ENCODE results near the gene SPTBN4. TPM values are rescaled to one million over a fixed set of nuclear protein-coding genes. Genes with fewer than 3 reads are reported as not detected.
"Not testable (repeated sequence)": the region's sequence is repeated elsewhere in the genome, so short reads cannot be mapped to it uniquely, and the experiment has no call there.

Gene SPTBN4
- total RNA-seq, 6 donors from 2014 or later = 0.33 to 8.4 (median 0.67) TPM

GRCh38 chr19:40431698-40432097 lies 35.1 kb upstream of the SPTBN4 start:
- no peak for TF ChIP-seq POLR2A (IDR thresholded peaks at IDR 0.05)
- TF ChIP-seq POLR2AphosphoS5 (IDR thresholded peaks at IDR 0.05) = no peak
- TF ChIP-seq EP300 (IDR thresholded peaks at IDR 0.05) = no peak
- TF ChIP-seq CTCF (IDR thresholded peaks at IDR 0.05) = no peak
- 90 to 92% methylated on average over 3 of the region's 3 CpGs for WGBS, 2 donors
- Histone ChIP-seq H3K36me3 (no peaks in the 10 kb centered on the region), H3K9me3 (no peaks in the 10 kb centered on the region), H3K27me3 (no peaks in the 10 kb centered on the region), H3K27ac (peak overlapping the region in 2 of 4 donors; percentile 92 to 98), H3K4me3 (no peak overlapping the region), H3K4me1 (peaks cover 14 to 32% (median 28%) of the 10 kb centered on the region in 4 donors)
- ATAC-seq (ENCODE audit: low FRiP score in 2 of 2) = no peak
- no peak for DNase-seq

DNA sequence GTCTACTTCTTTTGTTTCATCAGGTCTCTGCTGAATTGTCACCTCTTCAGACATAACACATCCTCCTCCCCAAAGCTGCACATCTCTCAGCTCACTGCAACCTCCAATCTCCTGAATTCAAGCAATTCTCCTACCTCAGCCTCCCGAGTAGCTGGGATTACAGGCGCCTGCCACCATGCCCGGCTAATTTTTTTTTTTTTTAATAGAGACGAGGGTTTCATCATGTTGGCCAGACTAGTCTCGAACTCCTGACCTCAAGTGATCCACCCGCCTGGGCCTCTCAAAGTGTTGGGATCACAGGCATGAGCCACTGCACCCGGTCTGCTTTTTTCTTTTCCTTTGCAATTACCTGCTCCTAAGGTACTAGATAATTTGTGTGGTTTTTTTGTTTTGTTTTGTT lies 34.0 kb upstream of the SPTBN4 start:
- not testable (repeated sequence) for ATAC-seq (ENCODE audit: low FRiP score in 2 of 2); DNase-seq; H3K36me3 ChIP-seq; H3K27me3 ChIP-seq; H3K9me3 ChIP-seq
- peak overlapping the region; percentile 88 to 98 (median 92) for H3K27ac ChIP-seq
- 25 to 35% methylated on average over 7 of the region's 7 CpGs for WGBS, 2 donors
- peak overlapping the region; percentile 25 to 42 (median 32) for H3K4me3 ChIP-seq
- H3K4me1 ChIP-seq = peaks cover 14 to 30% (median 26%) of the 10 kb centered on the region in 4 donors

- Histone ChIP-seq H3K36me3 (no peaks in the 10 kb centered on the region), H3K9me3 (no peaks in the 10 kb centered on the region), H3K27me3 (no peaks in the 10 kb centered on the region), H3K27ac (peak overlapping the region; percentile 88 to 98 (median 92)), H3K4me3 (peak overlapping the region; percentile 25 to 42 (median 32)), H3K4me1 (peaks cover 14 to 30% (median 26%) of the 10 kb centered on the region in 4 donors)
- WGBS, 2 donors = 4% methylated on average over 20 to 37 of the region's 50 CpGs
- peak in 3 of 4 donors; percentile 53 to 70 (median 59) for TF ChIP-seq POLR2A (IDR thresholded peaks at IDR 0.05)
- peak; percentile 34 to 59 for TF ChIP-seq POLR2AphosphoS5 (IDR thresholded peaks at IDR 0.05)
- TF ChIP-seq CTCF (IDR thresholded peaks at IDR 0.05) = peak in 1 of 6 experiments; percentile 14
- TF ChIP-seq EP300 (IDR thresholded peaks at IDR 0.05) = no peak
- DNase-seq (peak; percentile 94 to 97), ATAC-seq (ENCODE audit: low FRiP score in 2 of 2) (peak; percentile 98 to 99)
Observed at GRCh38 chr19:40433391-40434216, 33.2 kb upstream of the SPTBN4 start.

- ATAC-seq (ENCODE audit: low FRiP score in 2 of 2) = no peak
Observed at GRCh38 chr19:40438284-40438683, 28.5 kb upstream of the SPTBN4 start.

More at GRCh38 chr19:40438284-40438683, 28.5 kb upstream of the SPTBN4 start:
- no peak for TF ChIP-seq CTCF (IDR thresholded peaks at IDR 0.05)
- TF ChIP-seq POLR2A (IDR thresholded peaks at IDR 0.05) = no peak
- no peak for TF ChIP-seq POLR2AphosphoS5 (IDR thresholded peaks at IDR 0.05)
- TF ChIP-seq EP300 (IDR thresholded peaks at IDR 0.05) = no peak
- 96 to 98% methylated on average over 3 of the region's 3 CpGs for WGBS, 2 donors
- H3K27me3 ChIP-seq = no peaks in the 10 kb centered on the region
- H3K27ac ChIP-seq = no peak overlapping the region
- peaks cover 27 to 47% (median 29%) of the 10 kb centered on the region in 4 donors for H3K4me1 ChIP-seq
- H3K36me3 ChIP-seq = peaks cover 13 to 24% (median 15%) of the 10 kb centered on the region in 4 donors
- H3K9me3 ChIP-seq = no peaks in the 10 kb centered on the region
- no peak overlapping the region for H3K4me3 ChIP-seq
- no peak for DNase-seq

Measured in upper lobe of left lung (tissue), 6 donors.